Caki2 (cell line): ENCODE results near the gene MROH8. TPM values are rescaled to one million over a fixed set of nuclear protein-coding genes. Genes with fewer than 3 reads are reported as not detected.

Experiments used
- DNase-seq: peaks from one replicate; pipeline ENCODE4 v3.0.0-alpha.2; 2015; ENCODE audit warnings: low read depth
- in situ Hi-C: cut with HindIII; loops from 2 replicates; pipeline ENCODE4 v1.10.0; 2016; ENCODE audit warnings: low sequenced_read_pairs, low pct_unique_long_range_greater_than_20kb, mixed read lengths
- total RNA-seq: library from RNA; depleted of rRNA; stranded (reverse); fragments of >200 nt; shearing (Covaris generic); gene quantifications from 2 replicates; pipeline ENCODE4 v1.2.3, GENCODE V29; 2014; ENCODE audit warnings: low replicate concordance; rRNA removed

Gene MROH8
- total RNA-seq, 1 experiment from 2014 or later: 0.51 TPM

GRCh38 chr20:37055276-37055675, 124.1 kb downstream of the MROH8 start:
- no peak for DNase-seq
- in situ Hi-C loops: no loop called here

- in situ Hi-C loops: no loop called here
Measured at GRCh38 chr20:37053230-37053950, 126.0 kb downstream of the MROH8 start.

More at GRCh38 chr20:37053230-37053950, 126.0 kb downstream of the MROH8 start:
- no peak for DNase-seq

Other genes with a start within 250 kb of the MROH8 start
- gene SAMHD1, start 227.8 kb downstream of the MROH8 start, total RNA-seq: 9.8 and 15.7 TPM in 2 replicates
- gene RBL1, start 83.6 kb downstream of the MROH8 start, total RNA-seq: 9.2 and 10.7 TPM in 2 replicates
- gene RPN2, start 218 bp downstream of the MROH8 start, total RNA-seq: 345 and 382 TPM in 2 replicates
- gene GHRH, start 82.3 kb upstream of the MROH8 start, total RNA-seq: not detected in 2 replicates
- 143 and 158 TPM in 2 replicates for gene MANBAL, start 110.1 kb upstream of the MROH8 start, total RNA-seq
- gene SRC, start 166.6 kb upstream of the MROH8 start, total RNA-seq: 124 and 153 TPM in 2 replicates